Measurements from ENCODE around the gene MYO18A.
A peak's percentile ranks its signal among the peaks of the same experiment; 100 is the strongest.

The MYO18A gene

DNA sequence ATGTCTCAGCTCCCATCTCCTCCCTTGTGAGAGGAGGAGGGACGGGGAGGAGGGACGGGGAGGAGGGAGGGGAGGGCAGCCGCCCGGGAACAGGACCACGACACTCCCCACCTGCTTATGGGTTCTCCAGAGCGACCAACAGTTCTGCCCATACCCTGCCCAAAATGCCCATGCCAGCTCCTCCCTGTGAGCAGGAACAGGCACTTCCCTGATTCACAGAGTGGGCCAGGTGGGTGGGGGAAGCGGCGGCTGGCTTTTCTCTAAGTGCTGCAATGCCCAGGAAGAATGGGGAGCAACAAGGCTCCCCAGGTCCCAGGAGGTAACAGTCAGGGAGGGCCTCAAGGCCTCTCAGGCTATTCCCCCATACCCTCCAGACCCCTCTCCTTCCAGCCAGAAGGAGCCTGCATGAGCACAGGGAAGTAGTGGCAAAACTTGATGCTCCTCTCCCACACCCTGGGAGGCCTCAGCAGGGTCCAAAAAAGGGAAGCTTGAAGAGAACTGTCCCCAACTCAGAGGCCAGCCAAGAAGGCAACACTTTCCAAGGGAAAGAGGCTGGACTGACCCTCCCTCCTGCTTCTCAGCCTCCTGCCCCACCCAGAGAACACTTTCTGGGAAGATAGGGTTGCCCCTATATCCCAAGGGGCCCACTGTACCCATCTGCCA is 53.8 kb downstream of the MYO18A start:
- no peak for TF ChIP-seq ZFX (IDR thresholded peaks at IDR 0.05)
- TF ChIP-seq, protein P1, sequence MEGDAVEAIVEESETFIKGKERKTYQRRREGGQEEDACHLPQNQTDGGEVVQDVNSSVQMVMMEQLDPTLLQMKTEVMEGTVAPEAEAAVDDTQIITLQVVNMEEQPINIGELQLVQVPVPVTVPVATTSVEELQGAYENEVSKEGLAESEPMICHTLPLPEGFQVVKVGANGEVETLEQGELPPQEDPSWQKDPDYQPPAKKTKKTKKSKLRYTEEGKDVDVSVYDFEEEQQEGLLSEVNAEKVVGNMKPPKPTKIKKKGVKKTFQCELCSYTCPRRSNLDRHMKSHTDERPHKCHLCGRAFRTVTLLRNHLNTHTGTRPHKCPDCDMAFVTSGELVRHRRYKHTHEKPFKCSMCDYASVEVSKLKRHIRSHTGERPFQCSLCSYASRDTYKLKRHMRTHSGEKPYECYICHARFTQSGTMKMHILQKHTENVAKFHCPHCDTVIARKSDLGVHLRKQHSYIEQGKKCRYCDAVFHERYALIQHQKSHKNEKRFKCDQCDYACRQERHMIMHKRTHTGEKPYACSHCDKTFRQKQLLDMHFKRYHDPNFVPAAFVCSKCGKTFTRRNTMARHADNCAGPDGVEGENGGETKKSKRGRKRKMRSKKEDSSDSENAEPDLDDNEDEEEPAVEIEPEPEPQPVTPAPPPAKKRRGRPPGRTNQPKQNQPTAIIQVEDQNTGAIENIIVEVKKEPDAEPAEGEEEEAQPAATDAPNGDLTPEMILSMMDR (conservative IDR thresholded peaks at IDR 0.05): no peak
- H3K27ac ChIP-seq: no peak overlapping the region

DNA sequence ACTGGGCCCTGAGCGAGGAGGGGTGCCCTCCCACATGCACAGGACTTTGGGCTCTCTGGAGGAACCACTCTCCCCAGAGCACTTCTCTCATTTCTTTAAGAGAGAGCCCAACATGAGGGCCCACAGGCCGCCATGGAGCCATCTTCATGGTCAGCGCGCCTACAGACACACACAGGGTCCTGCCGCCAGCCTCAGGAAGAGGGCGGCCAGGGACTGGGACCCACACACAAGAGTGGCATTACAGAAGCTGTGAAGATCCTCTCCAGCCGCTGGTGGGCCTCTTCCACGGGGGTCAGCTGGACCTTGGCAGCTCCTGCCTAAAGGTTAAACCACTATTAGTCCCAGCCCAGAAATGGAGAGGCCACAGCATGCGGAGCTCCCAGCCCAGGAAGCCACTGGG is 54.5 kb downstream of the MYO18A start:
- H3K27ac ChIP-seq: peak overlapping the region; percentile 17; the same call in 1 of the 2 replicates
- TF ChIP-seq, protein P1 (conservative IDR thresholded peaks at IDR 0.05): no peak
- TF ChIP-seq ZFX (IDR thresholded peaks at IDR 0.05): no peak

DNA sequence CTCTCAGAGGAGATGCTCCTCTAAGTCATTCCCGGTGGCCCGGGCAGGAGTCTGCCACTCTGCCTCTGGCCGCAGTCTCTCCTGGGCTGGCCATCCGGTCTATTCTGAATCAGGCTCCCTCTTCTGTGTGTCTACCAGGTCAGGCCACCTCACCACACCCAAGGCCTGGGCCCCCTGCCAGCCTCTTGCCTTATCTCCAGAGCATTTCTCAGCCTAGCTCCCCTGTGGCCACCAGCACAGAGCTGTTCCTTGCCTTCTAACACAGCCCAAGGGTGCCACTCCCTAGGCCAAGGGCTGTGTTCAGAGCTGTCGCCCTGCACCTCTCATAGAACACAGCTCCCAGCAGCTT is 55.3 kb downstream of the MYO18A start:
- H3K27ac ChIP-seq: peak overlapping the region; percentile 17
- no peak for TF ChIP-seq ZFX (IDR thresholded peaks at IDR 0.05)
- TF ChIP-seq, protein P1 (conservative IDR thresholded peaks at IDR 0.05): no peak

DNA sequence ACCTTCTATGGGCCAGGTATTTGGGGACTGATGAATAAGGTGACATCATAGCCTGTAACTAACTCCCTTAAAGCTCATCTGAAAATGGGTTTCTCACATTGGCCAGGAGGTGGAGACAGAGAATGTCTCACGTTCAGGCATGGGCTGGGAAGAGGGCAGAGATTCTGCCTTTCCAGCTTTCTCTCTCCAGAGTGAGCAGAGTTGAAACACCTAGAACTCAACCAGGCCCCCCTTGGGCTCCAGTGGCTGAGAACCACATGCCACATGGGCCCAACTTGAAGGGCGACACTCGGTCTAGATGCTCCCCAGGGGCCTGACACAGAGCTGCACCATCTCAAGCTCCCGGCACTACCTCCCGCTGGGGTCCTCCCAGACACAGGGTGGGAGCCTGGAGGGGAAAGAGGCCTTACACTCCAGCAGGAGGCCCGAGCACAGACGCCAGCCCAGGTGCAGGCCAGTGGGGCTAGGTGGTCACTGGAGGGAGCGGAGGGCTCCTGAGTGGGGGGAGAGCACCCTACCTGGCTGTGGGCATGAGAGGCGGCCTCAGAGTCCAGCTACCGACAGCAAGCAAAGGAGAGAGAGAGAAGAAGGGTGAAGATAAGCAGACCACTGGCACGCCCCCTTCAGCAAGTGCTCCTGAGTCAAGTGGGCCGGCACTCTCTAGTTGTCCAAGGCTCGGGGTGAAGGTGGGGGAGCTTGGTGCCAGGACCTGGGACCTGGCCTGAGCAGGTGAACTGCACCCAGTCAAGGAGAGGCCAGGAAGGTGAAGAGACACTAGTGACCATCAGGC is 55.9 kb downstream of the MYO18A start:
- H3K27ac ChIP-seq: peak overlapping the region; percentile 17
- TF ChIP-seq, protein P1 (conservative IDR thresholded peaks at IDR 0.05): peak; percentile 87
- TF ChIP-seq ZFX (IDR thresholded peaks at IDR 0.05): no peak

DNA sequence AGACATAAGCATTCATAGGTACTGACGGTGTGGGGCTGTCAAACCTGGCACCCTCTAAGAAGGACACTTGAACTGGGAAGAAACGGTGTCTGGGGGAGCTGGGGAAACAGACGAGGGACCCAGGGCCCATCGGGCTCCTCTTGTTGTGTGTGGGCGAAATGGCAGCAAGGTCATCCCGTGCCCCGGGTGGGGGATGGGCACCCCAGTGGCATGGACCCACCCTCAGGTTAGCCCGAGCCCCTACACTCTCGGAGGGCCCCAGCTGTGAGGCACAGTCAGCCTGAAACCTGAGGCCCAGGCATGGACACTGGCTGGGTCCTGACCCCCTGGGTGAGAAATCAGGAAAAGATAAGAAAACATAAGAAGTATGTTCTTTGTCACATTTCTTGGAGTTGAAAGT is 57.1 kb downstream of the MYO18A start:
- no peak for TF ChIP-seq ZFX (IDR thresholded peaks at IDR 0.05)
- TF ChIP-seq, protein P1 (conservative IDR thresholded peaks at IDR 0.05): no peak
- no peak overlapping the region for H3K27ac ChIP-seq

DNA sequence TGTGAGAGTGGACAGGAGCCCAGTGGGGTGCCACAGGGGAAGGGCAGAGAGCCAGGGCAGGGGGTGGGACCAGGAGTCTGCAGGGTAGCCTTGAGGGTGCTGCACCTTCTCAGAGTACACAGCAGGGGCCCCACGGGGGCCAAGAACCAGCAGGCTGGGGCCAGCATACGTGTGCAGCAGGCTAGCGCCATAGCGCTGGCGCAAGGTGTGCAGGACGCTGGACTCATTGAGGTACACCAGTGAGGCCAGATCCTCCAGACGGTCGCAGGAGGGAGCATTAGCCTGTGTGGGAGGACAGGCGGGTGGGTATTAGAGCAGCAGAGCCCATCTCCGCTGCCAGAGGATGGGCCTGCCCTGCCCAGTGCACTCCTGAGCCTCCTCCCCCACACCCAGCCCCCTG is 58.8 kb downstream of the MYO18A start:
- H3K27ac ChIP-seq: no peak overlapping the region
- TF ChIP-seq, protein P1 (conservative IDR thresholded peaks at IDR 0.05): no peak
- no peak for TF ChIP-seq ZFX (IDR thresholded peaks at IDR 0.05)

DNA sequence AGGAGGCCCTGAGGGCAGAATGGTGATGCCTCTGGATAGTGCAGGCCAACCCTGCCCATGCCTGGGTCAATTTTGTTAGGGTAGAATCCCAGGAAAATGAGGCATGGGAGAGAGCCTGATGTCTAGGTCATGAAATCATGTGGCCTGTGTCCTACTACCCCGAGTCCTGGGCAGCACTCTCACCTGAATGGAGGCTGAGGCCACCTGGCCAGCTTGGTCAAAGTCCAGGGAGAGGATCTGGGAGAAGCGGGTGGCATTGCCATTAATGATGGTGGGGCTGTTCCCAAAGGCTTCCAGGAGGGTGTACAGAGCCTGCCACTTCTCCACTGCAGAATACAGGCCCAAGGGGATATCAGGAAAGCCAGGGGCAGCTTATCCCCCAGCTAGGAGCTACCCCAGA is 59.8 kb downstream of the MYO18A start:
- H3K27ac ChIP-seq: no peak overlapping the region
- TF ChIP-seq, protein P1 (conservative IDR thresholded peaks at IDR 0.05): no peak
- no peak for TF ChIP-seq ZFX (IDR thresholded peaks at IDR 0.05)

Measured in C4-2B (cell line).